COR-L47 (cell line): ENCODE measurements around the gene SLC22A5.
A peak's percentile ranks its signal among the peaks of the same experiment; 100 is the strongest.

Source experiments
- DNase-seq: peaks from one replicate; lab custom pipeline; 2025; lab: John Stamatoyannopoulos, UW

The SLC22A5 gene

DNA sequence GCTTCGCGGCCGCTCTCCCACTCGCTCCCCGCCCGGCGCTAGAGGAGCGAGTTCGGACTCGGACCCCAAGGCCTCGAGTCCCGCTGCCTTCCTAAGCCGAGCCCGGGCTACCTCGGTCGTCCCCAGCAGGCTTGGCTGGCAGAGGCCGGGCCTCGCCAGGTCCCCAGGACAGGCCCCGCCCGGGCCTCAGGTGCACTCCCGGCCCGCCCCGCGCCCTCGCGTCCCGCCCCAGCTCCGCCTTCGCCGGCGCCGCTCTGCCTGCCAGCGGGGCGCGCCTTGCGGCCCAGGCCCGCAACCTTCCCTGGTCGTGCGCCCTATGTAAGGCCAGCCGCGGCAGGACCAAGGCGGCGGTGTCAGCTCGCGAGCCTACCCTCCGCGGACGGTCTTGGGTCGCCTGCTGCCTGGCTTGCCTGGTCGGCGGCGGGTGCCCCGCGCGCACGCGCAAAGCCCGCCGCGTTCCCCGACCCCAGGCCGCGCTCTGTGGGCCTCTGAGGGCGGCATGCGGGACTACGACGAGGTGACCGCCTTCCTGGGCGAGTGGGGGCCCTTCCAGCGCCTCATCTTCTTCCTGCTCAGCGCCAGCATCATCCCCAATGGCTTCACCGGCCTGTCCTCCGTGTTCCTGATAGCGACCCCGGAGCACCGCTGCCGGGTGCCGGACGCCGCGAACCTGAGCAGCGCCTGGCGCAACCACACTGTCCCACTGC, at the start of gene SLC22A5:
Gene SLC22A5, plus strand, starts transcription at position 237 of the 707 bp plus-strand sequence. Its CDS starts 263 bp downstream, at position 500.
- DNase-seq = peak; percentile 61

DNA sequence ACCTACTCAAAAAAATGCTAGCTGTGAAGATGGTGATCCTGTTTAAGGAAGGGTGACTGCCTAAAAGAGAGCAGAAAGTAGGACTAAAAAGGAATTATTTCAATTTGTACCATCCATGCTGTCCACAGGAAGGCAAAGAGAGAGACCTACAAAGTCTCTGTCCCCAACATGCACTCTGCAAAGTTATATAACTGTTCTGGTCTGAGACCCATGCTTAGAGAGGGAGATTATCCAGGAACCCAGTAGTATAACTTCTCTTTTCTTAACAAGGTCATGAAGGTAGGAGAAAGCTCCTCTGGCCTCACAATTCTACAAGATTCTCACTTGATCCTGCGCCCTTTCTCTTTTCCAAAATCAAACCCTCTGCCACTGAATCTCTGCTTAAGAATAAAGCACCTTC, 49.5 kb upstream of the SLC22A5 start:
- no peak for DNase-seq

GRCh38 chr5:132321109-132321721, 48.3 kb upstream of the SLC22A5 start:
- no peak for DNase-seq

GRCh38 chr5:132322266-132322665, 47.2 kb upstream of the SLC22A5 start:
- DNase-seq = no peak

DNA sequence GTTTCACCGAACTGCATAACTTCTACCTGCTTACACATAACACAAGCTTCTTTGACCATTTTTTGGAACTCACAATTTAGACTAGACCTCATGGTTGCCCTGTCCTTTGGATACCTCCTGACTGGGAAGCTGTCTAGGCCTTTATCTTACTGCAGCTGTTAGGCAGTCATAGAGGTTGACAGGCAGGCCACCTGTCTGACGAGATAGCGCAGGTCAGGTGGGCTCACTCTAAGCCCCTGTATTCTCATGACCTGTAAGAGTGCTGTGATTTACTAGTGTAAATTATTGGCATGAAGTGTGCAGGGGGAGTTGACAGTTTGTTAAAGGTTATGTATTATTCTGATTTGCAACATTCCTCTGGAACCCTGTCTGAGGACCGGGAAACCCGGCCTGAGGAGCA, 46.3 kb upstream of the SLC22A5 start:
- DNase-seq = no peak

DNA sequence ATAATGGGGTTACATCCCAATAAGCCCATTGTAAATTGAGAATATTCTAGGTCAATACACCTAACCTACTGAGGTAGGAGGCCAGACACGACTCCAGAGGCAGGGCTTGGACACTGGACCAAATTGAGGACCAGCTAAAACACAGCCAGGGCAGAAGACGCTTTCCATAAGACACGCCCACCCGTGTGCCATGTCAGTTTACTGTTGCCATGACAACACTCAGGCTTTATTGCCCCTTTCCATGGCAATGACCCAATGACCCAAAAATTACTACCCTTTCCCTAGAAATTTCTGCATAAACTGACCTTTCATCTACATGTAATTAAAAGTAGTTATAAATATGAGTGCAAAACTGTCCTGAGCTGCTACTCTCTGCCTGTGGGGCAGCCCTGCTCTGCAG, 43.8 kb upstream of the SLC22A5 start:
- no peak for DNase-seq

DNA sequence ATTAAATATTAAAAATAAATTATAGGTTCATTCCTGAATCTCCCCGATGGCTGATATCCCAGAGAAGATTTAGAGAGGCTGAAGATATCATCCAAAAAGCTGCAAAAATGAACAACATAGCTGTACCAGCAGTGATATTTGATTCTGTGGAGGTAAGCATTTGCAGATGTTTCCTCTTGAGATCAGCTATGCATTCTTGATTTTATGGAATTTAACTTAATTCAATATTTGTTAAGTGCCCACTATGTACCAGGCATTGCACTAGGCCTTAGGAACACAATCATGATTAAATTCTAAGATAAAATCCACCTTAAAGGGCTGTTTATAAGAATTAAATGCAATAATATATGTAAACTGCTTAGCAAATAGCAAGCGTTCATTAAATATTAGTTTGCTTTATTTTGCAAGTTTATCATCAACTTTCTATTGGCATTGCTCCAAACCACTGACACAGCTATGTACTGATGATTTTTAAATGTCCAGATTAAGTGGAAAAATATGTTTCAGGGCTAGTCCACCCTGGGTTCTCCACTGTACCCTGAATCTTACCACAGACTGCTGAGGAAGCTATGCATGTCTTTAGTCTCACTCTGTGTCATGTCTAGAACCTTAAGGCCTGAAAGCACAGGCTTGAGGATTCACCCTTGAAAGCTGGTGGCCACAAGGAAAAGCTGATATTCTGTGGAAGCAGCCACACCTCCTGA, 42.1 kb upstream of the SLC22A5 start:
- no peak for DNase-seq

DNA sequence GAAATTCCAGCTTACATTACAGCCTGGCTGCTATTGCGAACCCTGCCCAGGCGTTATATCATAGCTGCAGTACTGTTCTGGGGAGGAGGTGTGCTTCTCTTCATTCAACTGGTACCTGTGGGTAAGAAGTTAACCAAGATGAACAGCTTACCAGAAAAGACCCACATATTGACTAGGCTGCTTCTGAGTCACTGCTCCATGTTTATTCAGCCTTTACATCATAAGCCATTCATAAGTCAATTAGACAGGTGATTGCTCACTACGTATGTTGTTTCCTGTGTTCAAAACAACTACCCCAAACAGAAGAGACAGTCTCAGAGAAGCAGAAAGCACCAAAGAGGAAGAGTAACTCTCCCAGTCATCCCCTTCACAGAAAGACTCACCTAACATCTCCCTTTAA, 34.7 kb upstream of the SLC22A5 start:
- peak; percentile 39 for DNase-seq

DNA sequence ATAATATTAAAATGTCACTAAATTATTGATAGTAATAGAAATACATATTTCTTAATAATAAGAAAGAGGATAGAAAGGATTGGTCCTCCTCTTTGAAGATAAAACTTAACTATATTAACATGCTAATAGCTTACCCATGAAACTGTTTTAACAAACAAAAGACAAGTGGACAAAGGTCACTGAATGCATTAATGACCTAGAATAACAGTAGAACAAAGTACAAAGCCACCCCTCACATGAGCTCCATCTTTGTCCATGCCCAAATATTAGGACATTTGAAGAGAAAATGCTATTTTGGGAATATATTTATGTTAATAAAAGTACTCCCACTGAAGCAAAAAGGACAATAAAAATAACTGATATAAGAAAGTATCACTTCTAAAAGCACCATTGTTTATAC, 34.1 kb upstream of the SLC22A5 start:
- no peak for DNase-seq

GRCh38 chr5:132339502-132339901, 30.0 kb upstream of the SLC22A5 start:
- no peak for DNase-seq

DNA sequence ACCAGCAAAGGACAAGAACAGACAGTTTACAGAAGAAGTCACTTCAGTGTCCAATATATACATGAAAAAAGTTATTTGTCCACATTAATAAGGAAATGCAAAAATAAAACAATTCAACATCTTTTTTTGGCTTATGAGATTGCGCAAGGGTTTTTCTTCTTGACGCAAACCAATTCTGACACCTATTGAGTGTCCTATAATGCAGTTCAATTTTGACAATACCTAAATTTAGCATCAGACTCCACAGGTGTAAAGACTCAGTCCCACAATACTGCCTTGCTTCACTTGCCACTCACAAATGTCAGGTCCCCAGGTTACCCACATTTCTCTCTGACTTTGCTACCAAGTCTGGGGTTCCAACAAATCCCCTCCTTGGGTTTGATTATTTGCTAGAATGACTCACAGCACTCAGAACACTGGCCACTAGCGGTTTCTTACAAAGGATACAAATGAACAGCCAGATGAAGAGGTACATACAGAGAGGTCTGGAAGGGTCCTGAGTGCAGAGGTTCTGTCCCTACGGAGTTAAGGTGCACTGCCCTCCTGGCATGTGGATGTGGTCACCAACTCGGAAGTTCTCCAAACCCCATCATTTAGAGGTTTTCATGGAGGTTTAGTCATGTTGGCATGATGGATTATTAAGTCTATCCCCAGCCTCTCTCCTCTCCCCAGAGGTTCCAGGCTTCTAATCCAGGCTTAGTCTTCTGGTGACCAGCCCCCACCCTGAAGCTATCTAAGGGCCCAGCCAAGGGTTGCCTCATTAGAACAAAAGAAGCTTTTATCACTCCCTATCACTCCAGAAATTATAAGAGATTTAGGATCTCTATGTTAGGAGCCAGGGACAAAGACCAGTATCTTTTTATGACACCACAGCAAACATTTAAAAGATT, 27.0 kb upstream of the SLC22A5 start:
- DNase-seq = no peak

DNA sequence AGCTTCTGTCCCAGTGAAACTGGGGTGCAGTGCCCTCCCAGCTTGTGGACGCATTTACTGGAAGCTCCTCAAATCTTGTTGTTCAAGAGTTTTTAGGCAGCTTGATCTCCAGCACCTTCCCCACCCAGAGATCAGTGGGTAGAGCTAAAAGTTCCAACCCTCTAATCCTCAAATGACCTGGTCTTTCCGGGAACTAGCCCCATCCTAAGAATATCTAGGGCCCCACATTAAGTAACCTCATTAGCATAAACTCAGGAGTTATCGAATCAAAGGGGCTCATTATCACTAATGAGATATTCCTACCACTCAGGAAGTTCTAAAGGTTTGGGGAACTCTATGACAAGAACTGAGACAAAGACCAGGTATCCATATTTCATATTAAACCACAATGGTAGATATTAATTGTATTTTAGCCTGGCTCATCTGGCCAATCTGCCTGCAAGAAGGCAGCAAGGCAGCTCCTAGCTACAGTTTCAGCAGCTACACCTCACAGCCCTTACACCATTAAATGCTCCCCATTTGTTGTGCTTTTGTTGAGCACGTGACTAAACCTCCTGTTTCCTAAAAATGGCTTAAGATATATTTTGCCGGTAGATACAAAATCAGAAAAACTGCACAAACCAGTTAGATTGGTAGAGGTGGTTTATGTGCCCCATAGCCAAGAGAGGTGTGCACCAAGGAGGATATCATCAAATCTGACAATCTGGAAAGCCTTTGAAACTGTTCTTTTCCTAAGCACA, 24.6 kb upstream of the SLC22A5 start:
- DNase-seq = no peak

GRCh38 chr5:132353486-132353995, 16.0 kb upstream of the SLC22A5 start:
- DNase-seq = no peak

GRCh38 chr5:132354381-132355139, 14.9 kb upstream of the SLC22A5 start:
- DNase-seq = no peak

DNA sequence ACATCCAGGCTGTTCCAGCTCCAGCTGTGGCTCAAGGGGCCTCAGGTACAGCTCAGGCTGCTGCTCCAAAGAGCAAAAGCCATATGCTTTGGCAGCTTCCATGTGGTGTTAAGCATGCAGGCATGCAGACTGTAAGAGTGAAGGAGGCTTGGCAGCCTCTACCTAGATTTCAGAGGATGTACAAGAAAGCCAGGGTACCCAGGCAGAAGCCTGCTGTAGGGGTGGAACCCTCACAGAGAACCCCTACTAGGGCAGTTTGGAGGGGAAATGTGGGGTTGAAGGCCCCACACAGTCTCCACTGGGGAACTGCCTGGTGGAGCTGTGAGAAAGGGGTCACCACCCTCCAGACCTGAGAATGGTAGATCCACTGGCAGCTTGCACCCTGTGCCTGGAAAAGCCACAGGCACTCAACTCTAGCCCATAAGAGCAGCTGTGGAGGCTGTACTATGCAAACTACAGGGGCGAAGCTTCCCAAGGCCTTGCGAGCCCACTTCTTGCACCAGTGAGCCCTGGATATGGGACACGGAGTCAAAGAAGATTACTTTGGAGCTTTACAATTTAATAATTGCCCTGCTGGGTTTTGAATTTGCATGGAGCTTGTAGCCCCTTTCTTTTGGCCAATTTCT, 14.3 kb upstream of the SLC22A5 start:
- DNase-seq = no peak

GRCh38 chr5:132358775-132359174, 10.7 kb upstream of the SLC22A5 start:
- no peak for DNase-seq

DNA sequence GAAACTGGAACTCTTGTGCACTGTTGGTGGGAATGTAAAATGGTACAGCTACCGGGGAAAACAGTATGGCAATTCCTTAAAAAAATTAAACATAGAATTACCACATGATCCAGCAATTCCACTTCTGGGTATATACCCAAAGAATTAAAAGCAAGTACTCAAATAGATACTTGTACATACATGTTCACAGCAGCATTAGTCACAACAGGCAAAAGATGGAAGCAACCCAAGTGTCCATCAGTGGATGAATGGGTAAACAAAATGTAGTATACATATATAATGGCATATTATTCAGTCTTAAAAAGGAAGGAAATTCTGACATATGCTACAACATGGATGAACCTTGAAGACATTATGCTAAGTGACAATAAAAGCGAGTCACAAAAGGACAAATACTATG, 7.4 kb upstream of the SLC22A5 start:
- no peak for DNase-seq

GRCh38 chr5:132363431-132364112, 5.9 kb upstream of the SLC22A5 start:
- no peak for DNase-seq

- no peak for DNase-seq
These were observed 5.2 kb upstream of the SLC22A5 start for GRCh38 chr5:132364319-132364718.
